Measurements from ENCODE around the gene SPATA31E1. TPM values are rescaled to one million over a fixed set of nuclear protein-coding genes. Genes with fewer than 3 reads are reported as not detected.
A peak's percentile ranks its signal among the peaks of the same experiment; 100 is the strongest.

The SPATA31E1 gene
- total RNA-seq, 1 donor from 2014 or later, result not detected

DNA sequence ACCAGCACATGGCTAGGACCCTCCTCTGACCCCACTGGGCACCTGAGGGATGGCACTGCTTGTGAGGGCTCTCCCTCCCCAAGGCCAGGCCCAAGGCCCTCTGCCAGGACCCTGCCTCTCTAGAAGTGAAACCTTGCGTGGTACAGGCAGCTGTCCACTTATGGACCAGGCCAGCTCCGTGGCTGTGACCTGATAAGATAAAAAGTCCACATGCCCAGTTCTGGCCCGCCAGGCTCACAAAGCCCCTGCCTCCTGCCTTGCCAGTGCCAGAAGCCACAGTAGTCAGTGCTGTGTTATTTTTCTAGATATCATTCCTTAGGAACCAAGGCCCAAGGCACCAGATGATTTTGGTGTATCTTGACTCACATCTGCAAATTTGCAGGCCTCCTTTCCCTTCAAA is 14.0 kb upstream of the SPATA31E1 start:
- peaks cover 20% of the 10 kb centered on the region for H3K4me1 Mint-ChIP-seq (ENCODE audit: low read depth)
- no peak for DNase-seq (ENCODE audit: low spot score)
- no peaks in the 10 kb centered on the region for H3K9me3 Mint-ChIP-seq (ENCODE audit: low read depth)
- H3K27me3 Mint-ChIP-seq (ENCODE audit: low read depth), result no peaks in the 10 kb centered on the region
- H3K4me3 Mint-ChIP-seq (ENCODE audit: unreplicated experiment), result no peak overlapping the region
- H3K36me3 Mint-ChIP-seq (ENCODE audit: low read depth), result no peaks in the 10 kb centered on the region
- TF ChIP-seq, protein P1, sequence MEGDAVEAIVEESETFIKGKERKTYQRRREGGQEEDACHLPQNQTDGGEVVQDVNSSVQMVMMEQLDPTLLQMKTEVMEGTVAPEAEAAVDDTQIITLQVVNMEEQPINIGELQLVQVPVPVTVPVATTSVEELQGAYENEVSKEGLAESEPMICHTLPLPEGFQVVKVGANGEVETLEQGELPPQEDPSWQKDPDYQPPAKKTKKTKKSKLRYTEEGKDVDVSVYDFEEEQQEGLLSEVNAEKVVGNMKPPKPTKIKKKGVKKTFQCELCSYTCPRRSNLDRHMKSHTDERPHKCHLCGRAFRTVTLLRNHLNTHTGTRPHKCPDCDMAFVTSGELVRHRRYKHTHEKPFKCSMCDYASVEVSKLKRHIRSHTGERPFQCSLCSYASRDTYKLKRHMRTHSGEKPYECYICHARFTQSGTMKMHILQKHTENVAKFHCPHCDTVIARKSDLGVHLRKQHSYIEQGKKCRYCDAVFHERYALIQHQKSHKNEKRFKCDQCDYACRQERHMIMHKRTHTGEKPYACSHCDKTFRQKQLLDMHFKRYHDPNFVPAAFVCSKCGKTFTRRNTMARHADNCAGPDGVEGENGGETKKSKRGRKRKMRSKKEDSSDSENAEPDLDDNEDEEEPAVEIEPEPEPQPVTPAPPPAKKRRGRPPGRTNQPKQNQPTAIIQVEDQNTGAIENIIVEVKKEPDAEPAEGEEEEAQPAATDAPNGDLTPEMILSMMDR (IDR thresholded peaks at IDR 0.05), result no peak
- no peak overlapping the region for H3K27ac Mint-ChIP-seq (ENCODE audit: unreplicated experiment)

DNA sequence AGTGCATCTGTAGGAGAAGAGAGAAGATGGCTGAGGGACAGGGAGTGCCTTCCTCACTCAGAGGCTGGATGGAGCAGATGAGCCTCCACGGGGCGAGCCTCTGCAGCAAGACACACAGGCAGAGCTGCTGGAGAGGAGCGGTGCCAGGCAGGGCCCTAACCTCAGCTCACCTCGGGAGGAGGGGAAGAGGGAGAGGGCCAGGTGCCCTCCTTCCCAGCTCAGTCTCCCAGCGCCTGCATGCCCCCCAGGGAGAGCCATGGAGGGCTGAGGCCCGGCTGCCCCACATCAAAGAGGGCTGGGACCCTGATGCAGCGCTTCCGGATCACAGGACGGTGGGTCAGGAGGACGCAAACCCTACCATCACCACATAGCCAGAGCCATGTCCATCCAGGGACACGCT is 13.6 kb upstream of the SPATA31E1 start:
- Mint-ChIP-seq H3K36me3 (ENCODE audit: low read depth) (no peaks in the 10 kb centered on the region), H3K4me3 (ENCODE audit: unreplicated experiment) (no peak overlapping the region), H3K27ac (ENCODE audit: unreplicated experiment) (no peak overlapping the region), H3K27me3 (ENCODE audit: low read depth) (no peaks in the 10 kb centered on the region), H3K4me1 (ENCODE audit: low read depth) (peaks cover 24% of the 10 kb centered on the region), H3K9me3 (ENCODE audit: low read depth) (no peaks in the 10 kb centered on the region)
- DNase-seq (ENCODE audit: low spot score), result no peak
- TF ChIP-seq, protein P1 (IDR thresholded peaks at IDR 0.05), result no peak

DNA sequence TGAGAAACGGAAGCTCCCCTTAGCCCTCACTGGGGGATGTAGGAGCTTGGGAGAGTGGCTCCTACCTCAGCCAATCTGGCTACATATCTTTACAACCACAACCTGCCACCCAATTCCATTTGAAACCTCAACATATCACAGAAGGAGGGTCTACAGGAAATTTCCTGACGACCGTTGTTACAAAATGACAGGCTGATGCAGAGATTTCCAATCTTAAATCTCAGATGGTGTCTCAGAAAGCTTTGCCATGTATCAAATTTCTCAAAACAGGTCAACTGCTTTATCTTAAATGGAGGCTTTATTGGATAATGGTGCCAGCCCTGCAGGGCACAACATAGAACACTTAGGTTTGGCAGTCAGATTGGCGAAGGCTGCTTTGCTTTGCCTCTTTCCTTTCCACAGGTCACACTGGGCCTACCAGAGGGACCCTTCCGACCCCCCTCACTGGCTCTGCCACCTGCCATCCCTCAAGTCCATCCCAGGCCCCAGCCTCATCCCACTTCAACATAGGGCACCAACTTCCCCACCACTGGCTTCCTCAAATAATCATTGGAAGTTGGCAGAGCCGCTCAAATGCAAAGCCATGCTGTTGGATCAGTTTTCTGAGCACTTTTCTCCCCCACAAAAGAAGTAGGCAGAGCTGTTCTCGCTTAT is 11.1 kb upstream of the SPATA31E1 start:
- Mint-ChIP-seq H3K27ac (ENCODE audit: unreplicated experiment) (peak overlapping the region; percentile 8), H3K4me3 (ENCODE audit: unreplicated experiment) (no peak overlapping the region), H3K27me3 (ENCODE audit: low read depth) (no peaks in the 10 kb centered on the region), H3K36me3 (ENCODE audit: low read depth) (no peaks in the 10 kb centered on the region), H3K4me1 (ENCODE audit: low read depth) (peaks cover 17% of the 10 kb centered on the region), H3K9me3 (ENCODE audit: low read depth) (no peaks in the 10 kb centered on the region)
- TF ChIP-seq, protein P1 (IDR thresholded peaks at IDR 0.05), result no peak
- DNase-seq (ENCODE audit: low spot score), result no peak

DNA sequence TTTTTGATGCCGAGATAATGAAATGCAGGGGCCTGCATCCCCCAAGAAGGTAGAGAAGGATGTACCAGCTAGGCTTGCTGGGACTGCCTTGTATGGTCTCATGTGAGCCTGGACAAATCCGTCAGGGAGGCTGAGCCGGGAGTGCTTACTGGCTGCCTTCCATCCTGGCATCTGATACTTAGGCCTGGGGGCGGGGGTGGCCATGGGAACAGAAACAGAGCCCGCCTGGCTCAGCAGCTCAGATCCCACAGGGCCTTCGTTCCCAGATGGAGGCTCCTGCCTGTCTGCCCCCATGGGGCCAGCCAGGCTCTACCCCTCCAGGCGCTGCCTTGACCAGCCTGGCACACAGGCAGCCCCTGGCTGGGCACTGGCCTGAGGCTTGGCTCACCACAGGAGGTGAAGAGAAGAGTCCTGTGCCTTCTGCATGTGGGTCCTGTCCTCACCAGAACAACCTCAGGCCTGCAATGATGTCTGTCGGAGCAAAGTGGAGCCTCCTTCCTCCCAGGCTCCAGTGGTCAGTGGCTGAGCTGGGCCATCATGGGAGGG is 10.5 kb upstream of the SPATA31E1 start:
- no peak overlapping the region for H3K4me3 Mint-ChIP-seq (ENCODE audit: unreplicated experiment)
- peaks cover 17% of the 10 kb centered on the region for H3K4me1 Mint-ChIP-seq (ENCODE audit: low read depth)
- H3K9me3 Mint-ChIP-seq (ENCODE audit: low read depth), result no peaks in the 10 kb centered on the region
- peaks cover 1% of the 10 kb centered on the region for H3K36me3 Mint-ChIP-seq (ENCODE audit: low read depth)
- TF ChIP-seq, protein P1 (IDR thresholded peaks at IDR 0.05), result no peak
- peak overlapping the region; percentile 8 for H3K27ac Mint-ChIP-seq (ENCODE audit: unreplicated experiment)
- DNase-seq (ENCODE audit: low spot score), result no peak
- no peaks in the 10 kb centered on the region for H3K27me3 Mint-ChIP-seq (ENCODE audit: low read depth)

DNA sequence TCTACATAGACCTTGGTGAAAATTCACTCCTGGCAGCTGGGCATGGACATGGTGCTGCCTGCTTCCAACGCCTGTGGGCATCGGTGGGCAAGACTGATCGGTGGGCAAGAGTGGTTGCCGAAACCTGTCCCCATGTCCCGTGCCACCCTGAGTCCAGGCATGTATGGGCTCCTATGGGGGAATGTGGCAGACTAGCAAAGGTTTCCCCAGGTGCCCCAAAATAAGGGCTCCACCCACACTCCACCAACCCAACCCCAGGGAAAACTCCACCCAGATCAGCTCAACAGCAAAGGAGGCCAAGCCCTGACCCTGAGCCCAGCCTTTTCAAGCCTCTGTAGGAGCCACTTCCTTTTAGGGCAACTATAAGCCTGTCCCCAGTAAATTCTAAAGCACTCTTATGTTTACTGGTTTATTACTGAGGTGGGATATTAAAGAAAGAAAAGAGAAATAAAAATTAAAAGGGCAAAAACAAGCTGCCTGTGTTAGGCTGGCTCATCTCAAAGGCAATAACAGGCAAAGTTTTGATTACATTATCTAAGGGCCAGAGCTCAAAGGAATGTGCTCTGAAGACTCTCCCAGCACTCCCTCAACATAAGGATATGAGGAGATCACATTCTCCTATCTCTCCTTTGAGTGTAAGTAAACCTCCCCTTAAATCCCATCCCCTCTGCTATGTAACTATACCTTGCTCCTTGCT is 8.9 kb upstream of the SPATA31E1 start:
- H3K9me3 Mint-ChIP-seq (ENCODE audit: low read depth), result peaks cover 7% of the 10 kb centered on the region
- H3K36me3 Mint-ChIP-seq (ENCODE audit: low read depth), result peaks cover 1% of the 10 kb centered on the region
- no peak overlapping the region for H3K4me3 Mint-ChIP-seq (ENCODE audit: unreplicated experiment)
- H3K27me3 Mint-ChIP-seq (ENCODE audit: low read depth), result no peaks in the 10 kb centered on the region
- no peak for DNase-seq (ENCODE audit: low spot score)
- peaks cover 19% of the 10 kb centered on the region for H3K4me1 Mint-ChIP-seq (ENCODE audit: low read depth)
- H3K27ac Mint-ChIP-seq (ENCODE audit: unreplicated experiment), result no peak overlapping the region
- TF ChIP-seq, protein P1 (IDR thresholded peaks at IDR 0.05), result no peak
